DMS153 (cell line): Measurements from ENCODE around the gene MPP3.

ENCODE experiments used
- DNase-seq: peaks from one replicate; lab custom pipeline; 2025; lab: John Stamatoyannopoulos, UW

MPP3 gene

DNA sequence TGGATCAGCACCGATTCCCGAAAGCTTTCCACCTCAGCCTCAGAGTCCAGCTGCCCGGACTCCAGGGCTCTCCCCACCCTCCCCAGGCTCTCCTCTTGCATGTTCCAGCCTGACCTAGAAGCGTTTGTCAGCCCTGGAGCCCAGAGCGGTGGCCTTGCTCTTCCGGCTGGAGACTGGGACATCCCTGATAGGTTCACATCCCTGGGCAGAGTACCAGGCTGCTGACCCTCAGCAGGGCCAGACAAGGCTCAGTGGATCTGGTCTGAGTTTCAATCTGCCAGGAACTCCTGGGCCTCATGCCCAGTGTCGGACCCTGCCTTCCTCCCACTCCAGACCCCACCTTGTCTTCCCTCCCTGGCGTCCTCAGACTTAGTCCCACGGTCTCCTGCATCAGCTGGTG, 29.0 kb upstream of the MPP3 start:
- DNase-seq: no peak

DNA sequence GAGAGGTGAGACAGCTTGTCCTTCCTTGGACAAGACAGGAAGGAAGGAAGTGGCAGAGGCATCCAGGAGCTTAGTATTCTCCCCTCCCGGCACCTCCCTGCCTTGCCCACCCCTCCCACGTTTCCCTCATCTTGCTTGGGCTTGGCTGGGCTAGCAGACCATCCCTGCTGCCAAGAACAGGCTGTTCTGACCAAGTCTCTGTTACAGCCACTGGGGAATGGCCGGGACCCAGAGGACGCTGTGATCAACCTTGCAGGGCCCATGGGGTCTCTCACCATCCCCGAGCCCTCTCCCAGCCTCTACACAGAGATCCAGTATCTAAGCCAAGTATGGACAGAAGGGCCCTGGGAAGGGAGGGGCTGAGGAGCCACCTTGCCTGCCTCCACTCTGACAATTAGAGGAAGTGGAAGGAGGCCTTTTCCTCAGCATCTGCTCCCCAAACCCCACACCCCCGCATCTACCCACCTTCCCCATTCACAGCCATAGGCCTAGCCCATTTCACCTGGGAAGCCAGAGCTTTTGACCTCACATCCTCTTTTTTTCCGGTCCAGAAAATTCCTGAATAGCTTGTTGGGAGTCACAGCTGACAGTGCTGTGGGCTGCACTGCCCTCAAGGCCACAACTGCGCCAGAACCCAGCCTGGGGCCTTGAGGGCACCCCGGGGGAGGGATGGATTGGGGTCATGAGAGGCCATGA, 28.1 kb upstream of the MPP3 start:
- no peak for DNase-seq

DNA sequence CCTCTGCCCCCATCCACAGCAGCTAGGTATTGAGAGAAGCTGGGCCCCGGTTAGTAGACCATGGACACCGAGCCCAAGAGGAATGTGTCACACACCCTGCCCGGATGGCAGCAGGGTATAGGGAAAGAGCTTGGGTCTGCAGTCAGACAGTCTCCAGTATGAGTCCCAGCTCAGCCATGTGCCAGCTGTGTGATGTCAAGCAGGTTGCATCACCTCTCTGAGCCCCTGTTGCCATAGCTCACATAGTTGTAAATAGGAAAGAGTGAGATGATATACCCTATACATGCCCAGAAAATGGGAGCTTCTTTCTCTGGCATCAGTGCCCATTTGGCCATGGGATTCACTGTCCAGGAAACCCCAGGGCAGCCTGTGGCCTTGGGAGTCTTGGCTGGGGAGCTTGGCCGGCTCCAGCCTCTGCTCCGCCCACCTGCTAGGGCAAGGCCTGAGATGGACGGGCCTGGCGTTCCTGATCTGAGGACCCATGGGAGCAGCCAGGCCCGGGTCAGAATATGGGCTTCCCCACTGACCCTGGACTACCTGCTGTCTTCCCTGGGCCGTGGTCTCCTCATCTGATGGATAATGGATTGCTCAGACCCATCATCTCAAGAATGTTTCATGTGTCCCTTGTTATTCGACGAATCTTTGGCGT, 27.3 kb upstream of the MPP3 start:
- no peak for DNase-seq

DNA sequence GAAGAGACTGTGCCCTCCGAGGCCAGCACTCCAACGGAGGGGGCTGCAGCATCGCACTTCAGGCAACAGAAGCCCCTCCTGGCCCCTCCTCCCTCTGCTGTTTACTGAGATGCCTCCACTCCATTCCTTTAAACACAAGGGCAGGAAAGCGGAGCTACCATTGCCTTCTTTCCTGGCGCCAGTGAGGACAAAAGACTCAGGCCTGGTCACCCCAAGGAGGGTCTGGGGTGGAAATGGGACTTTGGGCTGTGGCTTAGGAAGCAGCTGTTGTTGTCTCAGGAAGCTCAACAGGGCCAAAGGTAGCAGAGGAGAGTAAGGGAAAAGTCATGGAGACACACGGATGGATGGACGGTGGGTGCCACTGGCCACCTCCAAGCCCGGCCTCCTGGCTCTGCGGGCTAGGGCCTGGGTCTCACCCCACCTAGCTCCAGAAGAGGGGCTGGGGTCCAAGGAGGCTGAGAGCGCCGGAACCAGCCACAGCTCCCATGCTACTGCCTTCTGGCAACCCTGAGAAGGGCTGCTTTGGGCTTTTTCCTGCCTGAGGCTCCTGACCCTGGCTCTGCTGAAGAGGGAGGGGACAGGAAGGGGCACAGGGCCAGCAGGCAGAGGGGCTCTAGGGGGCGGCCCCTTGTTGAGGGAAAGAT, 25.1 kb upstream of the MPP3 start:
- DNase-seq: no peak

DNA sequence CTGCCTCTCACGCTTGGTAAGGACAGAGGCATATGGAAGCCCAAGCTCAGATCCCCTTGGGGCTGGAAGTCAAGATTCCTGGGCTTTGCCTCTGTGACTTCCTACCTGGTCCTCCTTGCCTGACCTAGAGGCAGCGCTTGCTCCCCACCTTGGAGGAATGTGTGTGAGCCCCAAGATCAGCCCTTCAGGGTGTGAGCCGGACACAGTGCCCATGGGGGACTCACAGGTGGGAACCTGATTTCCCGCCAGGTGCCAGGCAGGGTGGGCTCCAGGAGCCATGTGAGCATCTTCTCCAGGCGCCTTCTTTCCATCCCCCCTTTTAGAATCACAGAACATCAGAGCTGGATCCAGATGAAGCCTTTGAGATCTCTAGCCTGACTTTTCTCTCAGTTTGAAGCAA, 24.2 kb upstream of the MPP3 start:
- DNase-seq: no peak

DNA sequence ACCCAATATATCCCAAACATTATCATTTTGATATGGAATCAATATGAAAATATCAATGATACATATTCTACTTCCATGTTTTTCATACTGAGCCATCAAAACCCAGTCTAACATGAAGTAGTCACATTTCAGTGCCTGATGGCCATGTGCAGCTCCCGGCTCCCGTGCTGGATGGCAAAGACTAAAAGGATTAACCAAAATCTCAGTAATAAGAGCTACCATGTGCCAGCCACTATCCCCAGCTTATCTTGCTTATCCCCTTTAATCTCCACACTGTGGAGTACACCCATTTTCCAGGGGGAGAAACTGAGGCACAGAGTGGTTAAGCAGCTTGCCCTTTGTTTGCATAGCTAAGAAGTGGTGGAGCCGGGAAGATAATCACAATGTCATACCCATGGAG, 23.2 kb upstream of the MPP3 start:
- no peak for DNase-seq

DNA sequence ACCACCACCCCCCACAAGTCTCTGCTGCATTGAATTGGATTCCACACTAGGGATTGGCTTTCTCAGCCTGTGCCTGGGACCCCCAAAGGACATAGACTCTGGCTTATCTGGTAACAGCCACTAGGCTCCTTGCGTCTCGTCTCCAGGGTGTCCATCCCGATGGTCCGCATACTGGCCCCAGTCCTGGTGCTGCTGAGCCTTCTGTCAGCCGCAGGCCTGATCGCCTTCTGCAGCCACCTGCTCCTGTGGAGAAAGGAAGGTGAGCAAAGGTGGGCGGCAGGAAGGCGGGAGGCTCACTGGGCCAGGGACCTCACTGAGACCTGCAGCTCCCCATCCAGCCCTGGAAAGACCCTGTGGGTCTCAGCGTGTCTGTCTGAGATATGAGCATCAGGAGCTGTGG, 22.1 kb upstream of the MPP3 start:
- DNase-seq: no peak

DNA sequence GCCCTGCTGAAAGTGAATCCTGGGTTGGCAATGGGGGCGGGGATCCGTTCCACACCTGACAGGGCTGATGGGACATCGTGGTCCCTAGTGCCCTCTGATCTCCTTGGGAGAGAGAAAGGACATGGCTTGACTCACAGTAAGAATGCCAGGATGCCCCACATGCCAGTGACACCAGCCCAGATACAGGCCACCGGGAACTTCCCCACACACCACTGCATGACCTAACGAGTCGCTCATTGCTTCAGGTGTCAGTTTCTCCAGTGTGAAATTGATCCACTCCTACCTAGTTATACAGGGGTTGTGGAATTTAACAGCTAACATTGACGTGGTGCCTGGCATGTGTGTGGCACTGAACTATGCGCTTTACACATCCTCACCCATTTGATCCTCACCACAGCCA, 21.6 kb upstream of the MPP3 start:
- DNase-seq: no peak

DNA sequence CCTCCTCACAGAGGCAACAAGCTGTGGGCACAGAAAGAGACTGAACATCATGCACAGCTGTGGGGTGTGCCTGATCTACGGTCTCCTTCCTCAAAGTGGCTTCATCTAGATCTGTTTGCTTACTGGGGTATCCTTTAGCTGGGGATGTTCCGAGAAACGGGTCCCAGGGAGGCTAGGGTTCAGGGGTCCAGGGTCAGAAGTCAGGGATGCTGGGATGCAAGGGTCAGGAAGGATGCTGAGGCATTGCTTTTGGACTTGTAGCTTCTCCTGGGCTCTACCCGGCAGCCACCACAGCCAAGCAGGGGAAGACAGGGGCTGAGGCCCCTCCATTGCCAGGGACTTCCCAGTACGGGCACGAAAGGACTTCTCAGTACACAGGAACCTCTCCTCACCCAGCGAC, 20.6 kb upstream of the MPP3 start:
- DNase-seq: no peak

DNA sequence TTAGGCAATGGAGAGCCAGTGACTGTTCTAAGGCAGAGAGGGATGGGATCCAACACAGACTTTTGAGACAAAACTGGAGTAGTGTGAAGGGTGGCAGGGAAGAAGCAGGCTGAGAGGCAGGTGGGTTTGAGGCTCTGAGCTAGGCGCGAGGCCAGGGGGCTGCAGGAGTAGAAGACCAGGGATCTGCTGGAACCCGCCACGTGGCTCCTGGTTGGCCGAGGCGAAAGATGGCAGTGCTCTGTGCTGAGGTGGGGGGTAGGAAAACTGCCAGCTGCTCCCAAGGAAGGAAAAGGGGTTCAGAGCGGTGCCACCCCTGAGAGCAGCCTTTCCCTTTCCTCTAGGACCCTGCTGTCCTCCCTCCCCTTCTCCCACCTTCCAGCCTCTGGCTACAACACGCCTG, 19.6 kb upstream of the MPP3 start:
- DNase-seq: no peak

DNA sequence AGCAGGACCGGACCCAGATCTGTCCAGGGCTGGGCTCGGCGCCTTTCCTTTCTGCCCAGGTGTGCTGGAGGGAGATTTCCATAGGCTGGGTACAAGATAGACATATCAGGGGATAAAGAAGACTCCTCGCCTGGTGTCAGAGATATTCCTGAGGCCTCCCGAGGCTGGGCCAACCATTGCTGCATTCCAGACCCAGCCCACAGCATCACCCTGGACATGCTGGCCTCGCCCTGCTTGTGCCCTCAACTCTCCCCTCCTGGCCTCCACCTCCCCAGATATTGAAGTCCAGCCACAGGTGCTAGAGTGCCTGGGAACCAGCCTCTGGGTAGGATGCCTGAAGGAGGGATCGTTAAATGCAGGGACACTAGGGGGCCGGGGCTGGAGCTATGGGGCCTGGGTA, 16.2 kb upstream of the MPP3 start:
- no peak for DNase-seq

DNA sequence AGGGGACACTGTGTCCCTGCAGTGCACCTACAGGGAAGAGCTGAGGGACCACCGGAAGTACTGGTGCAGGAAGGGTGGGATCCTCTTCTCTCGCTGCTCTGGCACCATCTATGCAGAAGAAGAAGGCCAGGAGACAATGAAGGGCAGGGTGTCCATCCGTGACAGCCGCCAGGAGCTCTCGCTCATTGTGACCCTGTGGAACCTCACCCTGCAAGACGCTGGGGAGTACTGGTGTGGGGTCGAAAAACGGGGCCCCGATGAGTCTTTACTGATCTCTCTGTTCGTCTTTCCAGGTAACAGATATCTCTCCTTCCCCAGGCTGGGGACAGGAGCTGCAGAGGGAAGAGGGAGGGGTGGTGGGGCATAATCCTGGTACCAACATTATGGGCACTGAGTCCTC, 15.7 kb upstream of the MPP3 start:
- no peak for DNase-seq

DNA sequence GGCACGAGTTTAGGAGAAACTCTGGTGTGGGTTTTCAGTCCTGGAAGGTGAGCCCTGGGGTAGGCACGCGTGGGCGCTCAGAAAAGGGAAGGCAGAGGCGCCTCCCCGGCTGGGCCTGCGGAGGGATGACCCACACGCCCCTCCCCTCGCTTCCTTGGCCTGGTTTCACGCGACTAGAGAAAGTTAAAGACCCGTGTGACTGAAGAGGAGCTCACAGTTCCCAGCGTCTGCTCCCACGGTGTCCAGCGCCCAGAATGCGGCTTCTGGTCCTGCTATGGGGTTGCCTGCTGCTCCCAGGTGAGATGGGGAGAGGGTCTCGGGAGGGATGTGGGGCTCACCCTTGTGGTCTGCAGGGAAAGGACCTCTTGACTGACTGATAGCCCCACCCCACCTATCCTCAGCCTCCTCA, 14.0 kb upstream of the MPP3 start, which contains the start of gene CD300LG:
CD300LG (plus strand) TSS at position 214 of the 409 bp plus-strand sequence; CDS start at position 255, 41 bp downstream.
- DNase-seq: no peak

DNA sequence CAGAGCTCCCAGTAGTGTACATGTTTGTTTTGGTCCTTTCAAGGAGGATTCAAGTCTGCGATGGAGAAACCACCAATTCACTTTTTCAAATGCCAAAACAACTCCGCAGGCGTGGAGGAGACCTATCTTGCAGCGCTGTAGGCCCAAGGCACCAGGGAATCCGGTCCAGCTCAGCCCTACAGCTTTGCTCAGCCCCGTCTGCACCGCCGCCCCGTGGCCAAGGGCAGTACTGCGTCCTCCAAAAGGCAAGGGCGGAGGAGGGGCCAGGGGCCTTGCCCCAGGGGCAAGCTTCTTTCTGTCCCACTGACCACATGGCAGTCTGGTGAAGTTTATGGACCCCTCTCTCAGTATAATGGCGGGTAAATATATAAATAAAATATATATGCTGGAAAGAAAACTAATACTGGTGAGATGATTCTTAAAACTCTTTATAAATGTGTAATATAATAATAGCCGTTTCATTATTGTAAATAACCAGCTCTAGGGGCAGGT, 13.3 kb upstream of the MPP3 start:
- DNase-seq: peak; percentile 11

DNA sequence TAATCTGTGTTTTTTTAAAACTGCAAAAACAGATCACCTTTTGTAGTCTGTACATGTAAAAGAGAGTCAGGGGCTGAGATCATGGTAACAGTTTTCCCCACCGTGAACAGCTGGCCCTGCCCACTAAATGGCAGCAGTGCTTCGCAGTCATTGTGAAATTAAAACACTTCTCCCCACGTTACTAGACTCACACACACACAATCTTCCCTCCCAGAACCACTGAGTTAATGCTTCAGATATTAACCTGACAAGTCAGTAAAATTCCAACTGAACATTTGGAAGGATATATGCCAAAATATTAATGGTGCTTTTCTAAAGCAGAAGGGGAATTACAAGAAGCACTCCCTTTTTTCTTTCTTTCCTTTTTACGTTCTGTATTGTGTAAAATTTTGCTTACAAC, 12.8 kb upstream of the MPP3 start:
- DNase-seq: no peak

DNA sequence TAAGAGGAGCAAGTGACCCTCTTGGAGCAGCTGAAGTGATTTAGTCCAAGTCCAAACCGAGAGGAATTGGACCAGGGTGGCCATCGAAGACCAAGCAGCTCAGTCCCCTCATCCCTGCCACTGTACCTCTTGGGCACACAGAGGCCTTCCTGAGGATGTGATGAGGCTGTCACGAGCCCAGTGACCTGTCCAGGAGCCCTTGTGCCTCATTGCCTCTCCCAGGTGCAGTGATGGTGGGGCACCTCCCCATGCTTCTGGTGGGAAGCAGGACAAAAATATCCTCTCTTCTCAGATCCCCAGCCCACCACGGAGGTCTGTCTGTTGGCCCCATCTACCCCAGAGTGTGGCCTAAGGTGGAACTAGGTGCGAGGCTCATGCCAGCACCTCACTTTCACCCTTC, 11.3 kb upstream of the MPP3 start:
- no peak for DNase-seq

DNA sequence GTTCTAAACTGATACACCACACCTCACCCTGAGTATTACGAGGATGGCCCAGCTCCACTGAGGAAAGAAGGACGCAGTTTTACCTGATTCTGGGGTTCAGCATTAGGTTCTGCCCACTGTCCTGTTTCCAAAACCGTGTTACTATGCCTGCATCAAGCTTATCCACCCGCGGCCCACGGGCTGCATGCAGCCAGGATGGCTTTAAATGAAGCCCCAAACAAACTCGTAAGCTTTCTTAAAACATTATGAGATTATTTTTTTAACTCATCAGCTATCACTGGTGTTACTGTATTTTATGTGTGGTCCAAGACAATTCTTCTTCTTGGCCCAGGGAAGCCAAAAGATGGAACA, 10.0 kb upstream of the MPP3 start:
- no peak for DNase-seq

DNA sequence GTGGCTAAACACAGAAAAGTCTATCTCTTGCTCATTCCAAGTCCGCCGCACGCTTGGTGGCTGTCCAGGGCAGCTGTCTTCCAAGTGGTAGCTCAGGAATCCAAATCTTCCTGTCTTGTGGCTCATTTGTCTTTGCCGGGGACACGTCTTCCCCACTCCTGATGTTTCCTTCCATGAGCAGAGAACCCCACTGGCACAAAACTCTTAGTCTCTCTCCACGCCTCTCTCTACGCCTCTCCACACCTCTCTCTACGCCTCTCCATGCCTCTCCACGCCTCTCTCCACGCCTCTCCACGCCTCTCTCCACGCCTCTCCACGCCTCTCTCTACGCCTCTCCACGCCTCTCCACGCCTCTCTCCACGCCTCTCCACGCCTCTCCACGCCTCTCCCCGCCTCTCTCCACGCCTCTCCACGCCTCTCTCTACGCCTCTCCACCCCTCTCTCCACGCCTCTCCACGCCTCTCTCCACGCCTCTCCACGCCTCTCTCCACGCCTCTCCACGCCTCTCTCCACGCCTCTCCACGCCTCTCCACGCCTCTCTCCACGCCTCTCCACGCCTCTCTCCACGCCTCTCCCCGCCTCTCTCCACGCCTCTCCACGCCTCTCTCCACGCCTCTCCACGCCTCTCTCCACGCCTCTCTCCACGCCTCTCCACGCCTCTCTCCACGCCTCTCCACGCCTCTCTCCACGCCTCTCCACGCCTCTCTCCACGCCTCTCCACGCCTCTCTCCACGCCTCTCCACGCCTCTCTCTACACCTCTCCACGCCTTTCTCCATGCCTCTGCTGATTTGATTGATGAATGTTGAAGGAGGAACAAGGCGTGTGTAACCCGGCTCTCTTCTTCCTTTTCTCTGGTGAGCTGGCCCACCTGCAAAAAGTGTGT, 9.4 kb upstream of the MPP3 start:
- peak; percentile 80 for DNase-seq

DNA sequence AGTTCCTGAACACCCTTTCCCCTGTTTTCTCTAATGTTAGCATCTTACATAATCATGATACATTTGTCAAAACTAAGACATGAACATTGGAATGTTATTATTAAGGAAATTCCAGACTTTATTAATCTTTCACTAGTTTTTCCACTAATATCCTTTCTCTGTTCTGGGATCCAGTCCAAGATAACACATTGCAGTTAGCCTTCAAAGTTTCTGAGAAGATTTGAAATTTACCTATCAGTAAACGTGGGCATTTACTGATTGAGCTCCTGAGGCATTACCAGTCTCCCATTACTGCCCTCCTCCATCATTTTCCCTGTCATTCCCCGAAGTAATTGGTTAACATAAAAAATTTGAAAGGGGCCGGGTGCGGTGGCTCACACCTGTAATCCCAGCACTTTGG, 8.3 kb upstream of the MPP3 start:
- DNase-seq: no peak

DNA sequence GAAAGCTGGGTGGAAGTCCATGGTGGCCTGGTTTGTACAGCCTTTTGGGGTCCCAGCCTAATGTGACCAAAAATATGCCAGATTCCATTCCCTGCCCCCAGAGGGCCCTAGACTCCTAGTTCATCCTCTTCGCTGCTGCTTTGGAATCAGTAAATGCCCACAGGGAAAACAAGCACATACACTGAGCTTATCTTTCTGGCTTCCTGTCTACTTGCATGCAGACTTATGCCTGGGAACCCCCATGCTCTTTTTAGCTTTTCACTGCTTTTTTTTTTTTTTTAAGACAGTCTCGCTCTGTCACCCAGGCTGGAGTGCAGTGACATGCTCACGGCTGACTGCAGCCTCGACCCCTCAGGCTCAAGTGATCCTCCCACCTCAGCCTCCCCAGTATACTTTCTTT, 7.9 kb upstream of the MPP3 start:
- DNase-seq: no peak

DNA sequence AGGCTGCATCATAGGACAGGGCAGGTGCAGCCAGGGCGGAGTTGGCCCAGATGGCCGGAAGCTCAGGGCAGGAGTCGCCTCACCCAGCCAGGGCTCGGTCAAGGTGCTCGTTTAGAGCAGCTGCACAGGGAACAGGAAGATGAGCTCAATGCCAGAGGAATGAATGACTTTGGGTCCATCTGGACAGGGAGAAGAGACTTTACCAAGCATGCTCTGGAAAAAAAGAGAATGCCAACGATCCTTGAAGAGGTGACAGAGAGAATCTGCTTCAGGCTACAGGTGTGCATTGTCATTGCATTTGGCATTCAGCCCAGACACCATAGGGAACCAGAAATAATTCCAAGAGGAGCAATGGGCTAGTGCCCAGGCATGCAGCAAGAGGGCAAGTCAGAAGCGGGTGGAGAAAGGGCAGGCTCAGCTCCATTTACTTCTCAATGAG, 6.7 kb upstream of the MPP3 start:
- DNase-seq: peak; percentile 92

DNA sequence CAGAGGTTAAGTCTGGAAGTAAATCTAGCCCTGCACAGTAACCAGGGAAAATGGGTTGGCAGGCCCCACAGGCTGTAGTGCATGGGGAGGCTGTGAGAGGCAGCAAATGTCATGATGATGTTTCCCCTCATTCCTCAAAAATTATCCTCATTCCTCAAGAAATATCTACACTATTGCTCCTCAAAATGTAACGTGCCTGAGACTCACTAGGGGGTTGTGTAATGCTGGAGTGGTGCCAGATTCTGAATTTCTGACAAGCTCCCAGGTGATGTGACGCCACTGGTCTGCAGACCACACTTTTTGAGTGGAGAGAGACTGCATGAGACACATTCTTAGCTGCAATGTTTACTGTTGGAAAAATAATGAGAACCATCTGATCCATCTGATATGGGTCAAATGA, 1.2 kb upstream of the MPP3 start:
- no peak for DNase-seq
